ENCODE results near the gene SLC6A5.

DNA sequence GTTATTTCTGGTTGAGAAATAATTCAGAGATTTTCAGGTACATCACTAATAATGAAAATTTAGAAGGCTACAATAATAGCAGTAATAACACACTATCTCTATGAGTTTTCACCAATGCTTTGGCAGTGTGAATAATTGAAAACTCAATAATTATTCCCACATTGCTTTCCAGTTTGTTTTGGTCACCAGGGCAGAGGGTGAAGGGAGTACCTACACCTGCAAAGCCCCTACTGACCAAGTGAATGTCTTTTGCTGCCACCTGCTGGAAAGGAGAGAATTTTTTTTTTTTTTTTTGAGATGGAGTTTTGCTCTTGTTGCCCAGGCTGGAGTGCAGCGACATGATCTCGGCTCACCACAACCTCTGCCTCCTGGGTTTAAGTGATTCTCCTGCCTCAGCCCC lies 73.2 kb downstream of the SLC6A5 start:
- TF ChIP-seq, protein P1, sequence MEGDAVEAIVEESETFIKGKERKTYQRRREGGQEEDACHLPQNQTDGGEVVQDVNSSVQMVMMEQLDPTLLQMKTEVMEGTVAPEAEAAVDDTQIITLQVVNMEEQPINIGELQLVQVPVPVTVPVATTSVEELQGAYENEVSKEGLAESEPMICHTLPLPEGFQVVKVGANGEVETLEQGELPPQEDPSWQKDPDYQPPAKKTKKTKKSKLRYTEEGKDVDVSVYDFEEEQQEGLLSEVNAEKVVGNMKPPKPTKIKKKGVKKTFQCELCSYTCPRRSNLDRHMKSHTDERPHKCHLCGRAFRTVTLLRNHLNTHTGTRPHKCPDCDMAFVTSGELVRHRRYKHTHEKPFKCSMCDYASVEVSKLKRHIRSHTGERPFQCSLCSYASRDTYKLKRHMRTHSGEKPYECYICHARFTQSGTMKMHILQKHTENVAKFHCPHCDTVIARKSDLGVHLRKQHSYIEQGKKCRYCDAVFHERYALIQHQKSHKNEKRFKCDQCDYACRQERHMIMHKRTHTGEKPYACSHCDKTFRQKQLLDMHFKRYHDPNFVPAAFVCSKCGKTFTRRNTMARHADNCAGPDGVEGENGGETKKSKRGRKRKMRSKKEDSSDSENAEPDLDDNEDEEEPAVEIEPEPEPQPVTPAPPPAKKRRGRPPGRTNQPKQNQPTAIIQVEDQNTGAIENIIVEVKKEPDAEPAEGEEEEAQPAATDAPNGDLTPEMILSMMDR (conservative IDR thresholded peaks at IDR 0.05; ENCODE audit: low read depth, low read length), result 0 out of 2 replicates have a peak, but pooled peaks have one; percentile 9
- TF ChIP-seq CHD1 (IDR thresholded peaks at IDR 0.05; ENCODE audit: low read depth, low read length) (no peak), MAFK (IDR thresholded peaks at IDR 0.05; ENCODE audit: low read depth, low read length) (no peak), CEBPB (IDR thresholded peaks at IDR 0.05; ENCODE audit: low read depth, low read length) (no peak), RAD21 (IDR thresholded peaks at IDR 0.05; ENCODE audit: low read length) (no peak)

All from IMR-90 (cell line).